ENCODE data around the gene PDIA5.

DNA sequence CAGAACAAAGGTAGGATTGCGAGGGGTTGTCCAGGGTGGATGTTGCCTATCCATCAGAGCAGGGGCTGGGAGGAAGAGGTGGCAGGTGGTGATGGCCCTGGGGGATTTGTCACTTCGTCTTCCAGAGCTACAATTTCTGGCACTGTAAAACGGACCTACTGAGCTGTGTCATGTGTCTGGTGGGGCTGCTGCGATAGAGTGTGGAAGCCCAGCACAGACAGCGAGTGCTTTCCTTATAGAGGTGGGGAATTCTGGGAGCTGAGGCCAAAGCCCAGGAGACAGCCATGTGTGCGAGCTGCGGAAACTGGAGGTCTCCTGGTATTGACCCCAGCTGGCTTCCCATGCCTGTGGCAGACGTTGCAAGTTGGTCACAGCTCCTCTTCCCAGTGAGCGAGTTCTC is 73.7 kb downstream of the PDIA5 start:
- TF ChIP-seq, protein P1, sequence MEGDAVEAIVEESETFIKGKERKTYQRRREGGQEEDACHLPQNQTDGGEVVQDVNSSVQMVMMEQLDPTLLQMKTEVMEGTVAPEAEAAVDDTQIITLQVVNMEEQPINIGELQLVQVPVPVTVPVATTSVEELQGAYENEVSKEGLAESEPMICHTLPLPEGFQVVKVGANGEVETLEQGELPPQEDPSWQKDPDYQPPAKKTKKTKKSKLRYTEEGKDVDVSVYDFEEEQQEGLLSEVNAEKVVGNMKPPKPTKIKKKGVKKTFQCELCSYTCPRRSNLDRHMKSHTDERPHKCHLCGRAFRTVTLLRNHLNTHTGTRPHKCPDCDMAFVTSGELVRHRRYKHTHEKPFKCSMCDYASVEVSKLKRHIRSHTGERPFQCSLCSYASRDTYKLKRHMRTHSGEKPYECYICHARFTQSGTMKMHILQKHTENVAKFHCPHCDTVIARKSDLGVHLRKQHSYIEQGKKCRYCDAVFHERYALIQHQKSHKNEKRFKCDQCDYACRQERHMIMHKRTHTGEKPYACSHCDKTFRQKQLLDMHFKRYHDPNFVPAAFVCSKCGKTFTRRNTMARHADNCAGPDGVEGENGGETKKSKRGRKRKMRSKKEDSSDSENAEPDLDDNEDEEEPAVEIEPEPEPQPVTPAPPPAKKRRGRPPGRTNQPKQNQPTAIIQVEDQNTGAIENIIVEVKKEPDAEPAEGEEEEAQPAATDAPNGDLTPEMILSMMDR (conservative IDR thresholded peaks at IDR 0.05; ENCODE audit: low read depth, low read length): no peak
- no peak for TF ChIP-seq EZH2 (IDR thresholded peaks at IDR 0.05; ENCODE audit: borderline replicate concordance, low read depth, low read length, poor library complexity, severe bottlenecking)

Data from A673 (cell line).